IPS DF 19.7 (cell line): ENCODE data around the gene FBXL20.

ENCODE experiments used
- DNase-seq: peaks from one replicate; pipeline ENCODE4 v3.0.0-alpha.2; 2013; ENCODE audit warnings: low read depth, low spot score

FBXL20 gene

DNA sequence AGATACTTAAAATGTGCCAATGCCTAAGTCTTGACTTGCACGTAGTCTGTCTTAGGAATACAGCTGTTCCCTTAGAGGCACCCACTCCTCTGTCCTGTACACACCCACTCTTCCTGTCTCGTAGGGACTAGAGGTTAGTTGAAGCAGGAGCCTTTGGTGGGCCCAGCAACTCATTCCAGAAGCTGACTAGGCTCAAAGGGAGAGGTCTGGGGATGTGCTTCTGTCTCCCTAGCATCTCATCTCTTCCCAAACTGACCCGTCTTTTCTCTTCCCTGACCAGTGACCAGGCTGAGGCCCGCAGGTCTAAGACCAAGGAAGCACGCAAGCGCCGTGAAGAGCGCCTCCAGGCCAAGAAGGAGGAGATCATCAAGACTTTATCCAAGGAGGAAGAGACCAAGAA, 197.2 kb downstream of the FBXL20 start:
- DNase-seq, result no peak
